ENCODE results near the gene LPCAT1.

Gene LPCAT1

DNA sequence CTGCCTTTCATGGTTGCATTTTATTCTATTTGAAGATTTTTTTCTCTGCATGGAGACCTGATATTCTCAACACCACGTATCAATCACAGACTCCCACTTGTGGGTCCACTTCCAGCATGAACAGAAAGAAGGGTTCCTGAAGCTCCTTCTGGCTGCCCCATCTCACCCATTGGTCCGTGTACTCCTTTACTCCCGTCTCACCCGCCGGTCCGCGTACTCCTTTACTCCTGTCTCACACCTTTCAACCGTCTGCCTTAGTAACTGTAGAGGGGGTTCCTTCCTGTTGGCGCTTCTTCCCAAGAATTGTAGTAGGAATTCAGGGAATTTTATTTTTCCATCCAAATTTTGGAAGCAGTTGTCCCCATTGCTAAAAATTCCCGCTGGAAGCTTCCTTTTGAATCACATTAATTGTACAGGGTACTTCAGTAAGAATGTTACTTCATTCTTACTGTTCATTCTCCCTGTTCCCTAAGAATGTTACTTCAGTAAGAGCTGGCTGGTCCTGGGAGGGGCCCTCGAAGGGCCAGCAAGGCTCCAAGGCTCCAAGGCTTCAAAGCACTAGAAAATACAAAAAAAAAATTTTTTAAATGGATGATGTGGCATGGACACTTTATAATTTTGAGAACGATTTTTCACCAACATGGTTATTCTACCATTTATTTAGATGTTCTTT, 3.9 kb upstream of the LPCAT1 start:
- Histone ChIP-seq H3K4me3 (no peak overlapping the region), H3K27ac (no peak overlapping the region)
- TF ChIP-seq, protein P1, sequence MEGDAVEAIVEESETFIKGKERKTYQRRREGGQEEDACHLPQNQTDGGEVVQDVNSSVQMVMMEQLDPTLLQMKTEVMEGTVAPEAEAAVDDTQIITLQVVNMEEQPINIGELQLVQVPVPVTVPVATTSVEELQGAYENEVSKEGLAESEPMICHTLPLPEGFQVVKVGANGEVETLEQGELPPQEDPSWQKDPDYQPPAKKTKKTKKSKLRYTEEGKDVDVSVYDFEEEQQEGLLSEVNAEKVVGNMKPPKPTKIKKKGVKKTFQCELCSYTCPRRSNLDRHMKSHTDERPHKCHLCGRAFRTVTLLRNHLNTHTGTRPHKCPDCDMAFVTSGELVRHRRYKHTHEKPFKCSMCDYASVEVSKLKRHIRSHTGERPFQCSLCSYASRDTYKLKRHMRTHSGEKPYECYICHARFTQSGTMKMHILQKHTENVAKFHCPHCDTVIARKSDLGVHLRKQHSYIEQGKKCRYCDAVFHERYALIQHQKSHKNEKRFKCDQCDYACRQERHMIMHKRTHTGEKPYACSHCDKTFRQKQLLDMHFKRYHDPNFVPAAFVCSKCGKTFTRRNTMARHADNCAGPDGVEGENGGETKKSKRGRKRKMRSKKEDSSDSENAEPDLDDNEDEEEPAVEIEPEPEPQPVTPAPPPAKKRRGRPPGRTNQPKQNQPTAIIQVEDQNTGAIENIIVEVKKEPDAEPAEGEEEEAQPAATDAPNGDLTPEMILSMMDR (IDR thresholded peaks at IDR 0.05), result no peak
- no peak for DNase-seq (ENCODE audit: low spot score)

DNA sequence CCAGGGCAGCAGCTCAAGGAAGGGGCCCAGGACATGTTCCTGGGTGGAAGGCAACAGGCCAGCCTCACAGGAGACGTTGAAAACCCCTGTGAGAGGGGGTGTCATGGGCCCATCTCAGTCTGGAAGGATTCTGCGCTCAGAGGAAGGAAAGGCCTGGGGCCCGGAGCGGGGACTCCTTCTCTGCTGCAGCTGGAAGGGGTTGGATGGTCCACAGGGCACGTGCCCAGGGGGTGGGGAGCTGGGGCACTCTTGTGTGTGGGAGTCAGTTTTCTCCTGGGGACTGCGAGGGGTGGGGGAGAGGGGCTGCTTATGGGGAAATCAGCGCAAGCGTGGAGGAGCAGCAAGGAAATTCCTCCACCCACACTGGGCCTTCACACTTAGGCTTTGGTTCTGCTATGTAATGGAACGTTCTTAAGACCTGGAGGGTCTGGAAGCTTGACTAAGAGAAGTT, 2.9 kb upstream of the LPCAT1 start:
- TF ChIP-seq, protein P1 (IDR thresholded peaks at IDR 0.05), result no peak
- DNase-seq (ENCODE audit: low spot score), result peak; percentile 49
- Histone ChIP-seq H3K4me3 (no peak overlapping the region), H3K27ac (no peak overlapping the region)

DNA sequence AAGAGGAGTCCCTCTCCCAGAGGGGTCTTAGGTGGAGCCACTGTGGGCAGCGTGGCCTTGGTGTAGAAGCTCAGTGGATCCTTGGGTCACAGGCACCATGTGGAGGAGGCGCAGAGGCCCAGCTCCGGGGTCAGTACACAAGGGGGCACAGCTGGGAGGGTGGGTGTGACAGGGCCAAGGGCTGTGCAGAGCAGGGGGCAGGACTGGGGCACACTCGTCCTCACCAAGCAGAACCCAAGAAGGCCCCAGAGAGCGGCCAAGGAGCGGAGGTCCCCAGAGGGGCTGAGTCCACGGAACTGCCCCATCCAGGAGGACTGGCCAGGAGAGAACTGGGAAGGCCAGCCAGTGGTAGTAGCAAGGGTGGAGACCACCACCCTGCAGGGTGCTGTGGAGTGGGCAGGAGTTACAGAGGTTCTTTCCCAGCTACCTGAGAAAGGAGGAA, 2.5 kb upstream of the LPCAT1 start:
- Histone ChIP-seq H3K27ac (no peak overlapping the region), H3K4me3 (no peak overlapping the region)
- TF ChIP-seq, protein P1 (IDR thresholded peaks at IDR 0.05), result no peak
- peak; percentile 68 for DNase-seq (ENCODE audit: low spot score)

DNA sequence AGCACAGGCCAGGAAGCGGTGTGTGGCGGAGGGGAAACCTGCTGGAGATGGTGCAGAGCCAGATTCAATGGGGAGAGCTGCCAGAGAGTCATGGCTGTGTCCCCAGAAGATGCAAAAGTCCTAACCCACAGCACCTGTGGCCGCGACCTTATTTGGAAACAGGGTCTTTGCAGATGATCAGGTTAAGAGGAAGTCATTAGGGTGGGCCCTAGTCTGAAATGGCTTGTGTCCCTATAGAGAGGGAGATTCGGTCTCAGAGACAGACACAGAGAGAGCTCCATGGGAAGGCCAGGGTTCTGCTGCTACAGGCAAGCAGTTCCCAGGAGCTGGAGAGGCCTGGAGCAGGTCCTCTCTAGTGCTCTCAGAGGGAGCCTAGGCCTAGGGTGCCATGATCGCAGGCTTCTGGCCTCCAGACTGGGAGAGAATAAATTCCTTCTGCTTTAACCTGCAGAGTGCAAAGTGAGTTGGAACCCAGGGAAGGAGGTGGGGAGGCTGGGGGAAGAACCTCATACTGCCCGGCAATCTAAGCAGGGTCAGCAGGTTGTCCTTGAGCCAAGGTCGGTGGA, 1.9 kb upstream of the LPCAT1 start:
- no peak for DNase-seq (ENCODE audit: low spot score)
- Histone ChIP-seq H3K27ac (no peak overlapping the region), H3K4me3 (no peak overlapping the region)
- TF ChIP-seq, protein P1 (IDR thresholded peaks at IDR 0.05), result no peak

DNA sequence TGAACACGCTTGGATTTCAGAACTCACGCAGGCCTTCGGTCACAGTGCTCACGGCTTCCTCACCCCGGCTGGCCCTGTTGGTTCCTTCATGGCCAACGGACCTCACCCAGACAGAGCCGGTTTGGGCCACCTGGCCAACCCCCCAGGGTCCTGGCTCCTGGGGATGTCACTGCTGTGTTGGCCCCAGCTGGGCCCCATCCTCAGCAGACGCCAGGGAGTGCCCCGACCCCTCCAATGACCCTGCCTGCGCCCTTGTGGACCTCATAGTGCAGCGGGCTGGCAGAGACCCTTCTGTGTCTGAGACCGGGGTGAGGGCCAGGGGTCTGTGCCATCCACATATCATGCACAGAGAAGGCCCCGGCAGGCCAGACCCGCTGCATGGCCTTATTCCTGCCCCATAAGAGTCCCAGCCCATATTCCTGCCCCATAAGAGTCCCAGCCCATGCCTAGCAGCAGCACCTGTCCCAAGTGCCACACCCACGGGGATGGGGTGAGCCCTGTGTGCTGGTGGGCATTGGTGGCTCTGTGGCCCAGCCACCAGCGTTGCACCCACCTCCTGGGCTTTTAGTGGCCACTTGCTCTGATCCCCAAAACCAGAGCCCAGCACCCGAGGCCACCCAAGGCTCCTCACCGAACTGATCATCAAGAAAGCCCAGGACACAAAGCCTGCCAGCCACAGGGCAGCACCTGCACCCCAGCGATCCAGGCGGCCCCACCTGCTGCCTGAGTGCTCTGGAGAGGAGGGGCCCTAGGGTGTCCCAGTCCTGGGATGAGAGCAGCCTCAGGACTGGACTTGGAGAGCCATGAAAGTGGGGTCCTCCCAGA, 1.3 kb upstream of the LPCAT1 start:
- DNase-seq (ENCODE audit: low spot score), result peak; percentile 74
- no peak overlapping the region for H3K27ac ChIP-seq
- H3K4me3 ChIP-seq, result no peak overlapping the region
- TF ChIP-seq, protein P1 (IDR thresholded peaks at IDR 0.05), result no peak

DNA sequence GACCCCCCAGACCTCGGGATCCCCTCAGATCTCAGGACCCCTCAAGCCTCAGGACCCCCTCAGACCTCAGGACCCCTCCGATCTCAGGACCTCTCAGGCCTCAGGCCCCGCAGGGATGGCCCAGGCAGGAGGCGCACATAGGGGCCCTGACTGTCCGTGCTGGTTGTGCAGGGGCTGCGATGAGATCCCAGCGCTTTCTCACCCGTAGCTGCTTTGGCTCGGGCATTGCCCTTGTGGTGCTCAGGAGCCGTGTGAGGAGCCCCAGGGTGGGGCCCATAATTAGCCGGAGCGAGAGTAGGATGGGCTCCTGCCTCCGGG, 680 bp upstream of the LPCAT1 start:
- TF ChIP-seq, protein P1 (IDR thresholded peaks at IDR 0.05), result no peak

More for the DNA sequence above, 680 bp upstream of the LPCAT1 start:
- DNase-seq (ENCODE audit: low spot score), result no peak
- H3K27ac ChIP-seq, result peak overlapping the region; percentile 89 to 95
- peak overlapping the region; percentile 94 for H3K4me3 ChIP-seq

All from coronary artery (tissue), 2 donors.